GM12878 (cell line): ENCODE measurements around the gene CCN5. TPM values are rescaled to one million over a fixed set of nuclear protein-coding genes. Genes with fewer than 3 reads are reported as not detected.

Experiments used
- ATAC-seq: fragments of 200-7000 bp; cut with Tn5 transposase; 3 replicates; pipeline ENCODE4 v1.9.1; 2020; ENCODE audit warnings: mild to moderate bottlenecking, moderate library complexity
- BruUV-seq: library from RNA; stranded (reverse); fragments of 400-500 nt; replicated peaks from 2 replicates; lab custom pipeline; 2021; lab: Mats Ljungman, UMichigan
- CTCF ChIA-PET: fragments of 300-600 bp; sonication (Branson Sonifier 250); formaldehyde crosslinking; extraction: SDS; loops from one replicate; lab custom pipeline; 2021; ENCODE audit warnings: inconsistent platforms; lab: Yijun Ruan, JAX
- POLR2A ChIA-PET: fragments of 350-600 bp; formaldehyde crosslinking; extraction: SDS; loops from one replicate; lab custom pipeline; 2021; ENCODE audit warnings: inconsistent platforms; lab: Charles Lee
- RAD21 ChIA-PET: fragments of 300-600 bp; sonication (Branson Sonifier 250); formaldehyde crosslinking; loops from one replicate; lab custom pipeline; 2023; ENCODE audit warnings: antibody characterized with exemption; ENCODE audit not compliant: unreplicated experiment; lab: Charles Lee
- SMC1A ChIA-PET: fragments of 300-600 bp; sonication (Branson Sonifier 250); formaldehyde crosslinking; loops from one replicate; lab custom pipeline; 2023; ENCODE audit not compliant: unreplicated experiment, uncharacterized antibody; lab: Charles Lee
- DNase-seq: peaks from one replicate; pipeline ENCODE4 v3.0.0-alpha.2; 2011; ENCODE audit warnings: low read depth, low spot score
- FAIRE-seq: peaks from 3 replicates; lab custom pipeline; 2011; peaks lifted over from hg19 to GRCh38; lab: Jason Lieb, UNC
- H2AFZ ChIP-seq: 2 replicates; pipeline ENCODE4 v1.6.0; 2011; ENCODE audit warnings: low read depth, low read length, control low read depth; ENCODE audit not compliant: control insufficient read depth
- H3K27ac ChIP-seq: 2 replicates; pipeline ENCODE4 v1.5.1; 2011; ENCODE audit warnings: control low read depth; ENCODE audit not compliant: control insufficient read depth, insufficient read depth
- H3K27me3 ChIP-seq, 2 experiments: replicated peaks in 1 of 2; 2 replicates each; pipeline versions ENCODE4 v1.6.0 to v1.6.1; 2011; ENCODE audit warnings: low read length in 1 of 2; ENCODE audit not compliant: control insufficient read depth in 2 of 2, insufficient read depth in 2 of 2
- H3K36me3 ChIP-seq, 2 experiments: 2 replicates each; pipeline ENCODE4 v1.5.1; 2011; ENCODE audit warnings: low read length in 1 of 2; ENCODE audit not compliant: control insufficient read depth in 2 of 2, insufficient read depth in 2 of 2
- H3K4me1 ChIP-seq: 2 replicates; pipeline ENCODE4 v1.6.1; 2011; ENCODE audit warnings: mild to moderate bottlenecking, low read length, moderate library complexity, mixed read lengths; ENCODE audit not compliant: control insufficient read depth, insufficient read depth
- H3K4me2 ChIP-seq: 2 replicates; pipeline ENCODE4 v1.6.0; 2011; ENCODE audit warnings: control low read depth; ENCODE audit not compliant: control insufficient read depth, insufficient read depth
- H3K4me3 ChIP-seq: fragments of 200-600 bp; sonication (generic); 2 replicates; pipeline ENCODE4 v1.5.1; 2016
- H3K79me2 ChIP-seq: 2 replicates; pipeline ENCODE4 v1.6.0; 2011; ENCODE audit warnings: low read length; ENCODE audit not compliant: control insufficient read depth, insufficient read depth
- H3K9ac ChIP-seq: 2 replicates; pipeline ENCODE4 v1.8.0; 2011; ENCODE audit warnings: low read length, control low read depth, mixed read lengths; ENCODE audit not compliant: control insufficient read depth, insufficient read depth
- H3K9me3 ChIP-seq: replicated peaks from 3 replicates; pipeline ENCODE4 v1.5.1; 2011; ENCODE audit warnings: mild to moderate bottlenecking, low read length; ENCODE audit not compliant: control insufficient read depth, insufficient read depth
- H4K20me1 ChIP-seq: 2 replicates; pipeline ENCODE4 v1.6.0; 2011; ENCODE audit not compliant: control insufficient read depth, insufficient read depth
- BCL11A ChIP-seq: IDR thresholded peaks from 2 replicates; pipeline ENCODE4 v1.6.1; 2011; ENCODE audit warnings: low read depth, low read length
- CEBPB ChIP-seq, 2 experiments: fragments of 150-350 bp in 1 of 2; IDR thresholded peaks; 2 replicates each; pipeline ENCODE4 v1.6.1; 2012 to 2014; ENCODE audit warnings: low read depth in 2 of 2, low read length in 2 of 2, borderline replicate concordance in 1 of 2, inconsistent platforms in 1 of 2
- CHD1 ChIP-seq: IDR thresholded peaks from 2 replicates; pipeline ENCODE4 v1.6.1; 2012; ENCODE audit warnings: low read depth, low read length, improper control_type of control experiment
- MLLT1 ChIP-seq: fragments of 450-650 bp; IDR thresholded peaks from 2 replicates; pipeline ENCODE4 v1.6.1; 2016; ENCODE audit warnings: mild to moderate bottlenecking
- NFYB ChIP-seq: IDR thresholded peaks from 2 replicates; pipeline ENCODE4 v1.6.1; 2011; ENCODE audit warnings: low read depth, mild to moderate bottlenecking, low read length, improper control_type of control experiment, moderate library complexity; ENCODE audit not compliant: insufficient read depth
- PKNOX1 ChIP-seq: fragments of 450-650 bp; IDR thresholded peaks from 2 replicates; pipeline ENCODE4 v1.6.1; 2016; ENCODE audit warnings: mild to moderate bottlenecking
- PML ChIP-seq: IDR thresholded peaks from 2 replicates; pipeline ENCODE4 v1.6.1; 2012; ENCODE audit warnings: low read length, inconsistent platforms
- RAD51 ChIP-seq: fragments of 450-650 bp; IDR thresholded peaks from 2 replicates; pipeline ENCODE4 v1.6.1; 2016; ENCODE audit warnings: moderate library complexity, mild to moderate bottlenecking, inconsistent platforms
- RELA ChIP-seq: fragments of 450-650 bp; IDR thresholded peaks from 2 replicates; pipeline ENCODE4 v1.8.0; 2014; ENCODE audit warnings: borderline replicate concordance; ENCODE audit not compliant: partially characterized antibody
- REST ChIP-seq: IDR thresholded peaks from 2 replicates; pipeline ENCODE4 v1.6.1; 2012; ENCODE audit warnings: mild to moderate bottlenecking, low read depth, low read length
- YBX1 ChIP-seq: fragments of 450-650 bp; IDR thresholded peaks from 2 replicates; pipeline ENCODE4 v1.6.1; 2016; ENCODE audit warnings: antibody characterized with exemption
- WGBS: methylation state at CpG from one replicate; pipeline ENCODE4 v1.1.6; 2016; ENCODE audit warnings: low lambda C conversion rate; ENCODE audit not compliant: insufficient replicate concordance, insufficient coverage; ENCODE audit errors: missing lambda C conversion rate; 5-methylcytosine and 5-hydroxymethylcytosine counted together
- in situ Hi-C: fragments of 300-500 bp; cut with MboI; formaldehyde crosslinking; loops from 9 replicates; pipeline ENCODE4 v1.14.3; 2018; ENCODE audit warnings: mixed read lengths
- intact Hi-C: fragments of 100-400 bp; cut with micrococcal nuclease; formaldehyde crosslinking; loops from one replicate; pipeline ENCODE4 v1.14.2; 2022; ENCODE audit not compliant: unreplicated experiment
- polyA plus RNA-seq, 11 experiments: library from polyadenylated mRNA; depleted of rRNA in 4 of 11; unstranded in 6 of 11; stranded (reverse) in 5 of 11; fragments of >200 nt; fragmentation: Nextera tagmentation in 4 of 11; fragmentation: Illumina TruSeq in 1 of 11; extraction: Ambion mirVana in 4 of 11; extraction: Trizol in 1 of 11; gene quantifications; 1 replicate in 1 of 11; 2 replicates in 10 of 11; pipeline versions ENCODE4 v1.2.1 to v1.2.3, GENCODE V29; 2011 to 2016; ENCODE audit warnings: inconsistent platforms in 2 of 11, missing spikeins in 2 of 11, low read depth in 1 of 11
- total RNA-seq, 4 experiments: library from RNA; depleted of rRNA in 3 of 4; stranded (reverse); fragments of >200 nt in 3 of 4; fragmentation: Illumina TruSeq in 1 of 4; extraction: Trizol in 1 of 4; gene quantifications; 2 replicates each; pipeline versions ENCODE4 v1.2.1 to v1.2.3, GENCODE V29; 2013 to 2021
- TF ChIP-seq, protein P1 (sequence below): fragments of 450-650 bp; IDR thresholded peaks from 2 replicates; pipeline ENCODE4 v1.6.1; 2014; ENCODE audit warnings: mild to moderate bottlenecking
- TF ChIP-seq, protein P2 (sequence below): fragments of 450-650 bp; IDR thresholded peaks from 2 replicates; pipeline ENCODE4 v1.6.1; 2017; ENCODE audit warnings: borderline replicate concordance

The CCN5 gene
- total and polyA plus RNA-seq, 10 of the 15 experiments (the other 5 are each of a cell fraction or from before 2014, with no cell fraction given), result 0.14 to 0.15 TPM; not detected in 8

DNA sequence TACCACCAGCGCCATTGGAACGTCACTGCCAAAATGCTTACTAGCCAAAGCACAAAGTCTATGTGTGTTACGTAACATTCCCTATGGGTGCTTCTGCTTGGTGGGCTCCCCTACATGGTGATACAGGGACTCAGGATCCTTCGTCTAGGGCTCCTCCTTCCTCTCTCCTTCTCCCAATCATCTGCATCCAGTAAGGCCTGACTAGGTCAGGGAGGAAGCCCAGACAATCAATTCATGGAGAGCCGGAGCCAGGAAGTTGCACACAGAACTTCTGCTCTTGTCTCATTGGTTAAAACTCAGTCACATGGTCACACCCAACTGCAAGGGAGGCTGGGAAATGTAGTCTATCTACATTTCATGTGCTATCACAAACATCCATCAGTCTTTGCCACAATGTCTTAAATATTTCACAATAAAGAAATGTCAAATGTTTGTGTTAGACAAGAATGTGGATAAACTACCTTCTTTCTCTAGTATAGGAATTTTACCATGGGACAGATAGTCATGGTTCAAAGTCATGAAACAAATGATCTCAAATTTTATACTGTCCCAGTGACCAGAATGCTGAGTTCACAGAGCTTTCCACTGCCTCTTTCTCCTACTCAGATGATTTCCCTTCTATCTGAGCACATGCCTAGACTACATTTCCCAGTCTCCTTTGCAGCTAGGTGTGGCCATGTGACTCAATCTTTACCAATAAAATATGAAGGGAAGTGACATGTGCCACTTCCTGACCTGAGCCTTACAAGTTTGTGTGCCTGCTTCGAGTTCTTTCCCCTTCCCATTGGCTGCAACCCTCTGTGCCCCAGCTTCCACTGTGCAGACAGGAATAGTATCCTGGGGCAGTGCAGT lies 21.2 kb downstream of the CCN5 start (continued):
- no peak for TF ChIP-seq PKNOX1
- peak; percentile 52 for TF ChIP-seq NFYB
- TF ChIP-seq YBX1, result no peak
- TF ChIP-seq, protein P1, sequence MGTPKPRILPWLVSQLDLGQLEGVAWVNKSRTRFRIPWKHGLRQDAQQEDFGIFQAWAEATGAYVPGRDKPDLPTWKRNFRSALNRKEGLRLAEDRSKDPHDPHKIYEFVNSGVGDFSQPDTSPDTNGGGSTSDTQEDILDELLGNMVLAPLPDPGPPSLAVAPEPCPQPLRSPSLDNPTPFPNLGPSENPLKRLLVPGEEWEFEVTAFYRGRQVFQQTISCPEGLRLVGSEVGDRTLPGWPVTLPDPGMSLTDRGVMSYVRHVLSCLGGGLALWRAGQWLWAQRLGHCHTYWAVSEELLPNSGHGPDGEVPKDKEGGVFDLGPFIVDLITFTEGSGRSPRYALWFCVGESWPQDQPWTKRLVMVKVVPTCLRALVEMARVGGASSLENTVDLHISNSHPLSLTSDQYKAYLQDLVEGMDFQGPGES, result no peak
- peak; percentile 67; the same call in 1 of the 2 replicates for TF ChIP-seq RAD51
- no peak for TF ChIP-seq PML

DNA sequence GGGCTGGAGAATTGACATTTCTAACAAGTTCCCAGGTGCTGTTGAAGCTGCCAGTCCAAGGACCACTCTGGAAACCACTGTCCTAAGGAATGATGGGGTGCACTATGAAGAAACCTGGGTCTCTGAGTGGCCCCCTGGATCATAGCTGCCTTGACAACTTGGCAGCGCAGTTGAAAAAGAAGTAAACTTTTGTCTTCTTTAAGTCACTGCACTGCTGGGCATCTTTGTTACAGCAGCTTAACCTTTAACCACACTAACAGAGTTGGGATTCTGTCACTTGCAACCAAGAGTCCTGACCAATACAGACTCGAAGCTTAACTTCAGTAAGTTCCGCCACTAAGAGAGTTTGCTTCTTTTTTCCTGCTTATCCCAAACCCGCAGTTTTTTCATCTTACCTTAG lies 21.9 kb downstream of the CCN5 start:
- in situ Hi-C loops (no loop called here), intact Hi-C loops (no loop called here)
- DNase-seq (no peak), FAIRE-seq (no peak), ATAC-seq (no peak)
- H3K4me1 ChIP-seq, result peaks cover 7% of the 10 kb centered on the region
- no peaks in the 10 kb centered on the region for H3K79me2 ChIP-seq
- peaks cover 6% of the 10 kb centered on the region; the same call in 2 of the 3 replicates for H3K9me3 ChIP-seq
- SMC1A ChIA-PET, result interaction anchor here (1.2 kb wide), 1 partner anchor 52 kb away, joined by 3 read pairs; no protein-coding TSS in a partner anchor
- 81% methylated on average over 4 of the region's 4 CpGs for WGBS
- H3K4me3 ChIP-seq, result no peak overlapping the region
- H3K4me2 ChIP-seq, result no peak overlapping the region
- H3K36me3 ChIP-seq, result no peaks in the 10 kb centered on the region
- H3K27me3 ChIP-seq, result no peaks in the 10 kb centered on the region
- no peaks in the 10 kb centered on the region for H4K20me1 ChIP-seq
- no peak overlapping the region for H3K27ac ChIP-seq
- CTCF ChIA-PET, result interaction anchor here (1.1 to 3.0 kb wide), 2 partner anchors 52 to 88 kb away, joined by 3 to 10 read pairs; no protein-coding TSS in a partner anchor
- RAD21 ChIA-PET, result no interaction called here
- H3K9ac ChIP-seq, result no peak overlapping the region
- no TSS peak for BruUV-seq
- no peak overlapping the region; the same call in 1 of the 2 replicates for H2AFZ ChIP-seq
- POLR2A ChIA-PET, result no interaction called here
- TF ChIP-seq, protein P2, sequence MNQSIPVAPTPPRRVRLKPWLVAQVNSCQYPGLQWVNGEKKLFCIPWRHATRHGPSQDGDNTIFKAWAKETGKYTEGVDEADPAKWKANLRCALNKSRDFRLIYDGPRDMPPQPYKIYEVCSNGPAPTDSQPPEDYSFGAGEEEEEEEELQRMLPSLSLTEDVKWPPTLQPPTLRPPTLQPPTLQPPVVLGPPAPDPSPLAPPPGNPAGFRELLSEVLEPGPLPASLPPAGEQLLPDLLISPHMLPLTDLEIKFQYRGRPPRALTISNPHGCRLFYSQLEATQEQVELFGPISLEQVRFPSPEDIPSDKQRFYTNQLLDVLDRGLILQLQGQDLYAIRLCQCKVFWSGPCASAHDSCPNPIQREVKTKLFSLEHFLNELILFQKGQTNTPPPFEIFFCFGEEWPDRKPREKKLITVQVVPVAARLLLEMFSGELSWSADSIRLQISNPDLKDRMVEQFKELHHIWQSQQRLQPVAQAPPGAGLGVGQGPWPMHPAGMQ, result no peak
- TF ChIP-seq BCL11A (no peak), RELA (no peak), CHD1 (no peak), REST (no peak), CEBPB (IDR thresholded peaks at IDR 0.05; ENCODE audit: borderline replicate concordance in 1 of 2, low read depth in 2 of 2, low read length in 2 of 2) (no peak), MLLT1 (no peak)
